Upper lobe of left lung (tissue), 4 donors: ENCODE measurements around the gene NXPH3.

Experiments
- CTCF ChIP-seq, 6 experiments: fragments of 450-650 bp in 4 of 6; fragments of 200-600 bp in 2 of 6; sonication (generic) in 2 of 6; IDR thresholded peaks; one replicate each; pipeline ENCODE4 v1.5.1; 2016 to 2019; ENCODE audit warnings: antibody characterized with exemption in 6 of 6
- POLR2A ChIP-seq, 4 donors: fragments of 450-650 bp; IDR thresholded peaks; one replicate each; pipeline ENCODE4 v1.5.1; 2016 to 2017; ENCODE audit warnings: antibody characterized with exemption in 4 of 4, mild to moderate bottlenecking in 2 of 4

GRCh38 chr17:49603238-49603637 is 27.6 kb downstream of the NXPH3 start:
- TF ChIP-seq CTCF (IDR thresholded peaks at IDR 0.05) (no peak), POLR2A (IDR thresholded peaks at IDR 0.05) (no peak)
